Osteocyte (in vitro differentiated cells): ENCODE data around the gene RAPGEF5. TPM values are rescaled to one million over a fixed set of nuclear protein-coding genes. Genes with fewer than 3 reads are reported as not detected.

Experiments used
- DNase-seq: peaks from one replicate; pipeline ENCODE4 v3.0.0; 2021; ENCODE audit warnings: mixed read lengths; ENCODE audit not compliant: unreplicated experiment; ENCODE audit errors: extremely low spot score
- H3K27ac Mint-ChIP-seq: one replicate; pipeline ENCODE4 v1.8.0; 2021; ENCODE audit warnings: mild to moderate bottlenecking, mixed read lengths; ENCODE audit not compliant: unreplicated experiment
- H3K27me3 Mint-ChIP-seq: one replicate; pipeline ENCODE4 v1.8.0; 2021; ENCODE audit warnings: mixed read lengths; ENCODE audit not compliant: unreplicated experiment
- H3K36me3 Mint-ChIP-seq: one replicate; pipeline ENCODE4 v1.8.0; 2021; ENCODE audit warnings: mixed read lengths; ENCODE audit not compliant: unreplicated experiment
- H3K4me1 Mint-ChIP-seq: one replicate; pipeline ENCODE4 v1.8.0; 2021; ENCODE audit warnings: mixed read lengths; ENCODE audit not compliant: unreplicated experiment
- H3K4me3 Mint-ChIP-seq: one replicate; pipeline ENCODE4 v1.8.0; 2021; ENCODE audit warnings: mild to moderate bottlenecking, moderate library complexity, mixed read lengths; ENCODE audit not compliant: unreplicated experiment
- H3K9me3 Mint-ChIP-seq: one replicate; pipeline ENCODE4 v1.8.0; 2021; ENCODE audit warnings: mixed read lengths; ENCODE audit not compliant: unreplicated experiment
- total RNA-seq: library from RNA; stranded (reverse); gene quantifications from 2 replicates; pipeline ENCODE4 v1.2.1, GENCODE V29; 2021
- TF ChIP-seq, protein P1 (sequence below): fragments of 200-600 bp; sonication (generic); IDR thresholded peaks from 2 replicates; pipeline ENCODE4 v1.5.0; 2021; ENCODE audit warnings: antibody characterized with exemption, mild to moderate bottlenecking, moderate library complexity

RAPGEF5 gene
- total RNA-seq, 1 donor from 2014 or later: 0.27 TPM

DNA sequence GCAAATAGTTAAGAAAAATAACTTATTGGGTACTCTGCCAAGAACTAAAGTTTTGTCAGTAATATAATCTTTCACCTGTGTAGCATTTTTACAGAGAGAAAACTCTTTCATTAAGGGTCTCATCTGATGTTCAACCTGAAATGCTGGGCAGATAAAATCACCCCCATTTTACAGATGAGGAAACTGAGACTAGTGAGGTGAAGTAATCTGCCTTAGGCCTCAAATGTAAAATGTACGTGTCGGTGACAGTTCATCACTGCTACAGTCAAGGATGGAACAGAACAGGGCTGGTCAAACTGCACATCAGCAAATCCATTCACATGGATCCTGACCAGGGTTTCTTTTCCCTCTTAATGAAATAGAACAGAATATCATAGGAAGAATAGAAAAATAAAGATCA is 121.8 kb downstream of the RAPGEF5 start:
- Mint-ChIP-seq H3K9me3 (no peaks in the 10 kb centered on the region), H3K36me3 (no peaks in the 10 kb centered on the region), H3K4me3 (no peak overlapping the region), H3K27ac (no peak overlapping the region), H3K27me3 (no peaks in the 10 kb centered on the region), H3K4me1 (no peaks in the 10 kb centered on the region)
- DNase-seq: no peak
- TF ChIP-seq, protein P1, sequence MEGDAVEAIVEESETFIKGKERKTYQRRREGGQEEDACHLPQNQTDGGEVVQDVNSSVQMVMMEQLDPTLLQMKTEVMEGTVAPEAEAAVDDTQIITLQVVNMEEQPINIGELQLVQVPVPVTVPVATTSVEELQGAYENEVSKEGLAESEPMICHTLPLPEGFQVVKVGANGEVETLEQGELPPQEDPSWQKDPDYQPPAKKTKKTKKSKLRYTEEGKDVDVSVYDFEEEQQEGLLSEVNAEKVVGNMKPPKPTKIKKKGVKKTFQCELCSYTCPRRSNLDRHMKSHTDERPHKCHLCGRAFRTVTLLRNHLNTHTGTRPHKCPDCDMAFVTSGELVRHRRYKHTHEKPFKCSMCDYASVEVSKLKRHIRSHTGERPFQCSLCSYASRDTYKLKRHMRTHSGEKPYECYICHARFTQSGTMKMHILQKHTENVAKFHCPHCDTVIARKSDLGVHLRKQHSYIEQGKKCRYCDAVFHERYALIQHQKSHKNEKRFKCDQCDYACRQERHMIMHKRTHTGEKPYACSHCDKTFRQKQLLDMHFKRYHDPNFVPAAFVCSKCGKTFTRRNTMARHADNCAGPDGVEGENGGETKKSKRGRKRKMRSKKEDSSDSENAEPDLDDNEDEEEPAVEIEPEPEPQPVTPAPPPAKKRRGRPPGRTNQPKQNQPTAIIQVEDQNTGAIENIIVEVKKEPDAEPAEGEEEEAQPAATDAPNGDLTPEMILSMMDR: no peak

DNA sequence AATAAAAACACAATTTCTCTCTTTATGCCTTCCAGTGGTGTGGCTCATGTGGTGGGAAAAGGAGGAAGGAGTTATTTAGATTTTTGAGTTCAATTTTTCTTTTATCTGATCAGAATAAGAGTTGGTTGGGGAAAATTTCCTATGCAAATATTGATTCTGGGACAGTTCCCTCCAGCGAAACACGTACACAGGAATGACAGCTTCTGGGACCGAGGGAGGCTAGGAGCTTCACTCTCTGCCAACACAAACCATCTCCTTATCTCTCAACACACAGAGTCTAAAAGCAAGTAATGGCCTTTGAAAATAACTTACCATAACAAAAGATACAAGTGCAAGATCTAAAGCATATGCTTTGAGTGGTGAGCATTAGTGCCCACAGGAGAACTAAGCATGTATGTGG is 122.7 kb downstream of the RAPGEF5 start:
- Mint-ChIP-seq H3K36me3 (no peaks in the 10 kb centered on the region), H3K4me1 (no peaks in the 10 kb centered on the region), H3K9me3 (no peaks in the 10 kb centered on the region), H3K27me3 (no peaks in the 10 kb centered on the region), H3K4me3 (no peak overlapping the region), H3K27ac (no peak overlapping the region)
- no peak for DNase-seq
- TF ChIP-seq, protein P1: no peak

DNA sequence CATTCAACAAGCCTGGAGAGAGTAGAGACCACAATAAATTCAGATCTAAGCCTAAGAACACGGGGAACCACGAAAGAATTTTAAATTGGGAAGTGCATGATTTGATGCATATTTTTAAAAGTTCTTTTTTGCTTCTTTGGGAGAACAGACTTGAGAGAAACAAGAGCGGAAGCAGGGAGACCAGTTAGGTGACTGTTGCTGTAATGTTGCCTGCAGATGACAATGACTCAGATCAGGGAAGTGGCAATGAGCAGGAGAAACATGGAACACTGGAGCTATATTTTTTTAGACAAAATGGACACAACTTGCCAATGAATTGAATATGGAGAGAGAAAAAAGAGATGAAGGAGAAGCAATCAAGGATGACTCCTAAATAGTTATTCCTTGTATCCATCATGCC is 125.1 kb downstream of the RAPGEF5 start:
- no peaks in the 10 kb centered on the region for H3K36me3 Mint-ChIP-seq
- H3K9me3 Mint-ChIP-seq: no peaks in the 10 kb centered on the region
- no peaks in the 10 kb centered on the region for H3K27me3 Mint-ChIP-seq
- DNase-seq: no peak
- H3K4me3 Mint-ChIP-seq: no peak overlapping the region
- TF ChIP-seq, protein P1: no peak
- no peaks in the 10 kb centered on the region for H3K4me1 Mint-ChIP-seq
- H3K27ac Mint-ChIP-seq: no peak overlapping the region

DNA sequence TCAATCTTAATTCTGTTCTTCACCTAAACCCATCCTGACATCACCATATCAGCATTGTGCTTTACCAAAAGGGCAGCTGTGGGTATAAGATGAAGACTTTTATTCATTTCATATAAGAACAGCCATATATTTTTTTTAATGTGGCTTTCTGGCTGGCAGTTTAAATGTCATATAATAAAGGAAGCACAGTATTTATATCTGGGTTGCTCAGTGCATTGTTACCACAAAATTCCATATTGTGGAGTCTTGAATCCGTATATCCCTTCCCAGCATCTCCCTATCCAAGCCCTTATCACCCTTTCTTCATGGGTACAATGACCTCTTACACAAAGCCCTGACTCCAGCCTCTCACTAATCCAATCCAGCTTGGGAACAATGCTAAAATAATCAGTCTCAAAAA is 125.8 kb downstream of the RAPGEF5 start:
- no peaks in the 10 kb centered on the region for H3K36me3 Mint-ChIP-seq
- H3K4me3 Mint-ChIP-seq: no peak overlapping the region
- H3K4me1 Mint-ChIP-seq: no peaks in the 10 kb centered on the region
- no peak overlapping the region for H3K27ac Mint-ChIP-seq
- no peaks in the 10 kb centered on the region for H3K27me3 Mint-ChIP-seq
- TF ChIP-seq, protein P1: no peak
- no peak for DNase-seq
- H3K9me3 Mint-ChIP-seq: no peaks in the 10 kb centered on the region

DNA sequence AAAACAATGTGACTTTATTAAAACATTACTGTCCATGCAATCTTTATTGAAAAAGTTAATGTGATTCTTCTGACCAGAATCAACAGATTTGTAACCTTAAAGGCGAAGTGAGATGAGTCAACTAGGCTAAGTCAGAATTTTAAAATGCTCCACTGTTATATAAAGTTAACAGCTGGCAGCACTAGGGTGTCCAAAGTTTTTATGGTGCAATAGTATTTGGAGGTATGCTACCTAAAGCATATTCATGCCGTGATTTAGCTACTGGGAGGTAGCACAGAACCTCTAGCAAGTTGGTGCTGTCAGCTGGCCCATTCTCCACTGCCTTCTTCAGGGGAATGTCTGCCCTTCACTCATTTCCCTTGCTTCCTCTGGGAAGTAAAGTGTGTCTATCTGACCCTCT is 126.7 kb downstream of the RAPGEF5 start:
- TF ChIP-seq, protein P1: no peak
- H3K4me3 Mint-ChIP-seq: no peak overlapping the region
- DNase-seq: no peak
- H3K27ac Mint-ChIP-seq: no peak overlapping the region
- H3K4me1 Mint-ChIP-seq: no peaks in the 10 kb centered on the region
- H3K9me3 Mint-ChIP-seq: no peaks in the 10 kb centered on the region
- H3K36me3 Mint-ChIP-seq: no peaks in the 10 kb centered on the region
- no peaks in the 10 kb centered on the region for H3K27me3 Mint-ChIP-seq
